ENCODE data around the gene ZDHHC11B.
"Not testable (repeated sequence)": the region's sequence is repeated elsewhere in the genome, so short reads cannot be mapped to it uniquely, and the experiment has no call there.

DNA sequence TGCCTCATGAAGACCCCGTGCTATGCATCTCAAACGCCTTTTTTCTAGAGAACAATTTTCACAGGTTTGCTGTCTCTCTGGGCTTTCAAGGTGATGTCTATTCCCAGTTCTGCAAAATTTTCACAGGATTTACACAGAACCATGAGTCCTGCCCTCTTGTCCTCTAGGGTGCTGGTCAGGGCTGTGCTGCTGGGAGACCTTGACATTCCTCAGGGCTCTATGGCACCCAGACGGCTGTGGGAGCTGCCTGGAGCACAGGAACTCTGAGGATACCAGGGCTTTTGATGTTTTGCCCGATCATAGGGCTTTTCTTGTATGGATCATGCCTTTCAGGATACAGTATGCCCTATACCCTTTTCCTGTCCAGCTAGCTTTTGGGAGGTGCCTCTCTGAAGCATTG is 68.9 kb downstream of the ZDHHC11B start:
- TF ChIP-seq CTCF, POLR2A (IDR thresholded peaks at IDR 0.05): not testable (repeated sequence)
